ENCODE measurements around the gene AKT3. TPM values are rescaled to one million over a fixed set of nuclear protein-coding genes. Genes with fewer than 3 reads are reported as not detected.
A peak's percentile ranks its signal among the peaks of the same experiment; 100 is the strongest.
"Not testable (repeated sequence)": the region's sequence is repeated elsewhere in the genome, so short reads cannot be mapped to it uniquely, and the experiment has no call there.

AKT3 gene
- polyA plus RNA-seq, 3 donors = 0.81 to 1.7 (median 1.4) TPM

- Histone ChIP-seq H3K27me3 (ENCODE audit: control insufficient read depth in 2 of 2, insufficient read depth in 2 of 2, low read length in 2 of 2) (no peaks in the 10 kb centered on the region), H4K20me1 (ENCODE audit: insufficient read depth, low read length) (no peaks in the 10 kb centered on the region), H3K4me1 (ENCODE audit: control insufficient read depth in 1 of 2, insufficient read depth in 2 of 2, low read length in 2 of 2) (no peaks in the 10 kb centered on the region), H3K79me2 (ENCODE audit: insufficient read depth, low read length) (no peaks in the 10 kb centered on the region), H2AFZ (ENCODE audit: insufficient read depth, low read depth, low read length, poor library complexity, severe bottlenecking) (no peak overlapping the region), H3K36me3 (replicated peaks in 1 of 2; ENCODE audit: control insufficient read depth in 1 of 2, insufficient read depth in 2 of 2, low read length in 2 of 2) (peaks cover 0 to 7% of the 10 kb centered on the region in 2 donors), H3K9me3 (replicated peaks in 1 of 2; ENCODE audit: control insufficient read depth in 1 of 2, insufficient read depth in 1 of 2, low read length in 2 of 2) (no peaks in the 10 kb centered on the region), H3K4me3 (replicated peaks in 1 of 3; ENCODE audit: low read depth in 2 of 3, low read length in 3 of 3) (no peak overlapping the region), H3K9ac (ENCODE audit: insufficient read depth, low read length, poor library complexity, severe bottlenecking) (no peak overlapping the region), H3K4me2 (replicated peaks; ENCODE audit: extremely low read depth, low read length, poor library complexity, severe bottlenecking) (no peak overlapping the region), H3K27ac (ENCODE audit: low read depth in 1 of 2, low read length in 2 of 2) (no peak overlapping the region)
- no peak overlapping the region for H3K27ac Mint-ChIP-seq
- peak in 1 of 3 donors; percentile 3 for DNase-seq
- WGBS (ENCODE audit: insufficient coverage) = no CpG with 5 or more reads among the region's 4 CpGs
- peaks cover 0 to 1% (median 0%) of the 10 kb centered on the region in 3 donors for H3K27me3 Mint-ChIP-seq (ENCODE audit: low read depth in 3 of 3)
- no peak overlapping the region for H3K4me3 Mint-ChIP-seq
- H3K4me1 Mint-ChIP-seq = peaks cover 1% of the 10 kb centered on the region
- intact Hi-C loops (cut with micrococcal nuclease) = no loop called here
- H3K9me3 Mint-ChIP-seq = peaks cover 0 to 5% (median 2%) of the 10 kb centered on the region in 7 donors
- TF ChIP-seq CTCF (IDR thresholded peaks at IDR 0.05) = no peak
- H3K36me3 Mint-ChIP-seq = peaks cover 13 to 21% of the 10 kb centered on the region in 2 donors
Observed at GRCh38 chr1:243658594-243659105, 191.4 kb downstream of the AKT3 start.

DNA sequence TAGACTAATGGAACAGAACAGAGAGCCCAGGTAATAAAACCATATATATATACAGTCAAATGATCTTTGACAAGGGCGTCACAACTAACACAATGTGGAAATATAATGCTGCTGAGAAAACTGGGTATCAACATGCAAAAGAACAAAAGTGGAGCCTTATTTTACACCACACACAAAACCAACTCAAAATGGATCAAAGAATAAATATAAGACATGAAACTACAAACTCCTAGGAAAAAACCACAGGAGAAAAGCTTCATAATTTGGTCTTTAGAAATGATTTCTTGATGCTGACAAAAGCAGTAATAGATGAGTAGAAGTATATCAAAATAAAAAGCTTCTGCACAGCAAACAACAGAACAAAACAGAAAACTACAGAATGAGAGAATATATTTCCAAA lies 192.2 kb downstream of the AKT3 start:
- no CpG with 5 or more reads among the region's 1 CpG for WGBS (ENCODE audit: insufficient coverage)
- H3K4me3 Mint-ChIP-seq = no peak overlapping the region
- TF ChIP-seq CTCF (IDR thresholded peaks at IDR 0.05) = no peak

GRCh38 chr1:243649530-243649929 lies 200.5 kb downstream of the AKT3 start:
- peaks cover 0 to 13% of the 10 kb centered on the region in 2 donors for H3K36me3 ChIP-seq (replicated peaks in 1 of 2; ENCODE audit: control insufficient read depth in 1 of 2, insufficient read depth in 2 of 2, low read length in 2 of 2)
- H3K27me3 Mint-ChIP-seq (ENCODE audit: low read depth in 3 of 3); H3K4me1 Mint-ChIP-seq; H3K9ac ChIP-seq (ENCODE audit: insufficient read depth, low read length, poor library complexity, severe bottlenecking); H3K4me2 ChIP-seq (replicated peaks; ENCODE audit: extremely low read depth, low read length, poor library complexity, severe bottlenecking); H3K4me1 ChIP-seq (ENCODE audit: control insufficient read depth in 1 of 2, insufficient read depth in 2 of 2, low read length in 2 of 2); H3K79me2 ChIP-seq (ENCODE audit: insufficient read depth, low read length); H4K20me1 ChIP-seq (ENCODE audit: insufficient read depth, low read length); intact Hi-C loops (cut with micrococcal nuclease); DNase-seq; H3K4me3 ChIP-seq (replicated peaks in 1 of 3; ENCODE audit: low read depth in 2 of 3, low read length in 3 of 3); H2AFZ ChIP-seq (ENCODE audit: insufficient read depth, low read depth, low read length, poor library complexity, severe bottlenecking); H3K27ac ChIP-seq (ENCODE audit: low read depth in 1 of 2, low read length in 2 of 2); H3K4me3 Mint-ChIP-seq; H3K27me3 ChIP-seq (ENCODE audit: control insufficient read depth in 2 of 2, insufficient read depth in 2 of 2, low read length in 2 of 2); H3K9me3 ChIP-seq (replicated peaks in 1 of 2; ENCODE audit: control insufficient read depth in 1 of 2, insufficient read depth in 1 of 2, low read length in 2 of 2): not testable (repeated sequence)
- Mint-ChIP-seq H3K36me3 (peaks cover 17 to 23% of the 10 kb centered on the region in 2 donors), H3K27ac (peak overlapping the region in 1 of 7 donors; percentile 11), H3K9me3 (peaks cover 2 to 24% (median 18%) of the 10 kb centered on the region in 7 donors)
- no CpG with 5 or more reads among the region's 3 CpGs for WGBS (ENCODE audit: insufficient coverage)

More for the DNA sequence above, 192.2 kb downstream of the AKT3 start:
- Mint-ChIP-seq H3K27me3 (ENCODE audit: low read depth in 3 of 3) (peaks cover 0 to 1% (median 0%) of the 10 kb centered on the region in 3 donors), H3K4me1 (peaks cover 1% of the 10 kb centered on the region), H3K36me3 (peaks cover 13 to 18% of the 10 kb centered on the region in 2 donors), H3K27ac (no peak overlapping the region), H3K9me3 (peaks cover 2 to 6% (median 4%) of the 10 kb centered on the region in 7 donors)
- H3K36me3 ChIP-seq (replicated peaks in 1 of 2; ENCODE audit: control insufficient read depth in 1 of 2, insufficient read depth in 2 of 2, low read length in 2 of 2) = no peaks in the 10 kb centered on the region
- H3K9me3 ChIP-seq (replicated peaks in 1 of 2; ENCODE audit: control insufficient read depth in 1 of 2, insufficient read depth in 1 of 2, low read length in 2 of 2) = no peaks in the 10 kb centered on the region
- H3K27me3 ChIP-seq (ENCODE audit: control insufficient read depth in 2 of 2, insufficient read depth in 2 of 2, low read length in 2 of 2) = no peaks in the 10 kb centered on the region
- no peaks in the 10 kb centered on the region for H4K20me1 ChIP-seq (ENCODE audit: insufficient read depth, low read length)
- no peaks in the 10 kb centered on the region for H3K79me2 ChIP-seq (ENCODE audit: insufficient read depth, low read length)
- no peak for DNase-seq
- intact Hi-C loops (cut with micrococcal nuclease) = no loop called here
- no peak overlapping the region for H3K4me3 ChIP-seq (replicated peaks in 1 of 3; ENCODE audit: low read depth in 2 of 3, low read length in 3 of 3)
- H3K9ac ChIP-seq (ENCODE audit: insufficient read depth, low read length, poor library complexity, severe bottlenecking) = no peak overlapping the region
- H3K4me1 ChIP-seq (ENCODE audit: control insufficient read depth in 1 of 2, insufficient read depth in 2 of 2, low read length in 2 of 2) = no peaks in the 10 kb centered on the region
- no peak overlapping the region for H3K4me2 ChIP-seq (replicated peaks; ENCODE audit: extremely low read depth, low read length, poor library complexity, severe bottlenecking)
- H2AFZ ChIP-seq (ENCODE audit: insufficient read depth, low read depth, low read length, poor library complexity, severe bottlenecking) = no peak overlapping the region
- no peak overlapping the region for H3K27ac ChIP-seq (ENCODE audit: low read depth in 1 of 2, low read length in 2 of 2)

Measured in CD14-positive monocyte (primary cell).